ENCODE results near the gene MCMBP. TPM values are rescaled to one million over a fixed set of nuclear protein-coding genes. Genes with fewer than 3 reads are reported as not detected.
A peak's percentile ranks its signal among the peaks of the same experiment; 100 is the strongest.
"Not testable (repeated sequence)": the region's sequence is repeated elsewhere in the genome, so short reads cannot be mapped to it uniquely, and the experiment has no call there.

MCMBP gene
- polyA plus RNA-seq, 4 donors, result 59.6 to 69.3 (median 66.7) TPM

DNA sequence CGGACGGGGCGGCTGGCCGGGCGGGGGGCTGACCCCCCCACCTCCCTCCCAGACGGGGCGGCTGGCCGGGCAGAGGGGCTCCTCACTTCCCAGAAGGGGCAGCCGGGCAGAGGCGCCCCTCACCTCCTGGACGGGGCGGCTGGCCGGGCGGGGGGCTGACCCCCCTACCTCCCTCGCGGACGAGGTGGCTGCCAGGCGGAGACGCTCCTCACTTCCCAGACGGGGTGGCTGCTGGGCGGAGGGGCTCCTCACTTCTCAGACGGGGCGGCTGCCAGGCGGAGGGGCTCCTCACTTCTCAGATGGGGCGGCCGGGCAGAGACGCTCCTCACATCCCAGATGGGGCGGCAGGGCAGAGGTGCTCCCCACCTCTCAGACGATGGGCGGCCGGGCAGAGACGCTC, 77.5 kb downstream of the MCMBP start:
- DNase-seq (ENCODE audit: low read depth in 4 of 4, low spot score in 3 of 4), result not testable (repeated sequence)

DNA sequence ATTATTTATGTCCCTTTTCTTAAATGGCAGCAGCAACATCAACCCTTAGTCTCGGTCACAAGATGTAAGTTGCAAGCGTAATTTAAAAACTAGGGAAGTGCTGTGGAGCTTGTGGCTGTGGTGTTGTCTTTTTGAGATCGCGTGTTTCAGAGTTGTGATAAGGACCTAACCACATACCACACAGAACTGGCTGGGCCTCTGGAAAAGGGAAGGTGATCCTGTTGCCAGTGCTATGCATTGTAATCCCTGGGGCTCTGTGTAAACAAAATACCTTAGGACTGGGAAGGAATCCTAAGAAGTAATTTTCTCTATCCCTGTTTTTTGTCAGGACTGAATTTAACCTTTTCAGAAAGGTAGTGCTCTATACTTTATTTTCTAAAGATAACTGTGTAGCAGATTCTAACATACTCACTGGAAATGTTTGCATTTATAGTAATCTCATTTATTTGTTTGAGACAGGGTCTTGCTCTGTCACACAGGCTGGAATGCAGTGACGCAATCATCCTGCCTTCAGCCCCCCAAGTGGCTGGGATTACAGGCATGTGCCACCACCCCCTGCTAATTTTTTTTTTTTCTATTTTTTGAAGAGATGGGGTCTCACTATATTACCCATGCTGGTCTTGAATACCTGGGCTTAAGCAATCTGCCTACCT, 86.4 kb downstream of the MCMBP start:
- peak in 3 of 4 donors; percentile 3 to 34 (median 14) for DNase-seq (ENCODE audit: low read depth in 4 of 4, low spot score in 3 of 4)

DNA sequence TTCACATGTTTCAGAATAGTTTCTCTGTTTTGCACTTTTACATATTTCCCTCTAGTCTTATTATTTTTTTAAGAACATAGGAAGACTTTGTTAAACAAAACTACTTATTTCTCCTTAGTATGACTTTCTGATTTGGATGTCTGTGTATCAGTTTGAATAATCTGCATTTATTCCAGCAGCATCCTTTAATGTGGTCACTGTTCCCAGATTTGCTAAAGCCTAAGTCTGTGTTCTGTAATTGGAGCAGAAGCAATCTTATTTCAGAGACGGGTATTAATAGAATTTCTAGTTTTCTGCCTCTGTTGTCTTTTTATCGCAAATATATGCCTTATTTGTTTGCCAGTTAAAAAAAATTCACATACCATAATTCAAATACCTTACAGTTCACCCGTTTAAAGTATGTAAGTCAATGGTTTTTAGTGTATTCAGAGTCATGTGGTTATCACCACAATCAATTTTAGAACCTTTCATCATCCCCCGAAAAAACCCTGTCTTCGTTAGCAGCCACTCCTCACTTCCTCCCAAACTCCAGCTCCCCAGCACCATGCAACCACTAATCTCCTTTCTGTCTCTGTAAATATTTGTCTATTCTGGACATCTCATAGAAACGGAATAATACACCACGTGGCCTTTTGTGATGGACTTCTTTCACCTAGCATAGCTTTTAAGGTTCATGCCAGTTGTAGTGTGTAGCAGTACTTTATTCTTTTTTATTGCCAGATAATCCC, 88.1 kb downstream of the MCMBP start:
- no peak for DNase-seq (ENCODE audit: low read depth in 4 of 4, low spot score in 3 of 4)

DNA sequence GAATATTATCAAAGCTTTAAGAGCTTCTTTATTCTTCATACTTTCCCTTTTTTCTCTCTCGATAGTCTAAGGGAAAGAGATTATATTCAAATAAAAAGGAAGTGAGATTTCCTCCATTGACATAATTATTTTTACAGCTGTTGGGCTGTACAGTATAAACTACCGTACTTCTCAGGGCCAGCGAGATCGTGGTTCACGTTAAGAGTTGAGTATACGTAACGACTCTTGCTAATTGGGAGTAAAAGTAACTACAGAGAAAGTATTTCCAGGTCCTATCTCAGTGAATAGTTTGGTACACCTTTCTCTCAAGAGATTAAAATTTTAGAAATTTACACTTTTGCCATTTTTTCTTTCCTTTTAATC, 89.0 kb downstream of the MCMBP start:
- DNase-seq (ENCODE audit: low read depth in 4 of 4, low spot score in 3 of 4), result no peak

DNA sequence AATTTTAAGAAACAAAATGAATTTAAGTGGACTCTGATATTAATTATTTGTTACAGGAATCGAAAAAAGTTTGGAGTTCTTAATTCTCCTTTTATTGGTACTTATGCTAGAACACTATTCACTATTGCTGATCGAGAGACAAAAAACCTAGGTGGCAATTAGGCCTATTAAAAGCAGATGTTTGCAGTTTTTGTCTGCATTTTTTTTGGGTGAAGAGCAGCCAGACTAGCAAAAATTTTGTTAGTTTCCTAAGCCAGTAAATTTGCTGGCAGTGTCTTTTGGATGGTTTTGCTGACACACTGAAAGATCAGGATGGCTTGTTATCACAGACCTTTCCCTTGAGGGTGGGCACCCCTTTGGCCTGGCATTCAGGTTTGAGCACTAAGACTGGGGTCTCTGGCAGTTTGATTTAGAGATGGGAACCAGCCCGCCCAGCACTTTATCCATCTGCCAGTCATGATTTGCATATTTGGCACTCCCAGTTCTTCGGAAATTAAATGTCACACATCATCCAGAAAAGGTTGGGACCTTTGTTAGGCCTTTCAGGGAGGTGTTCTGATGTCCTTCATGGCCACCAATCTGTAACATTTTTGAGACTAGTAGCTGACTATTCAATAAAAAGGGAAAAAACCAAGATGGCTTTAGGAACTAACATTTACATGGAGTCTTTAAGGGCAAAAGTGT, 89.5 kb downstream of the MCMBP start:
- DNase-seq (ENCODE audit: low read depth in 4 of 4, low spot score in 3 of 4), result no peak

DNA sequence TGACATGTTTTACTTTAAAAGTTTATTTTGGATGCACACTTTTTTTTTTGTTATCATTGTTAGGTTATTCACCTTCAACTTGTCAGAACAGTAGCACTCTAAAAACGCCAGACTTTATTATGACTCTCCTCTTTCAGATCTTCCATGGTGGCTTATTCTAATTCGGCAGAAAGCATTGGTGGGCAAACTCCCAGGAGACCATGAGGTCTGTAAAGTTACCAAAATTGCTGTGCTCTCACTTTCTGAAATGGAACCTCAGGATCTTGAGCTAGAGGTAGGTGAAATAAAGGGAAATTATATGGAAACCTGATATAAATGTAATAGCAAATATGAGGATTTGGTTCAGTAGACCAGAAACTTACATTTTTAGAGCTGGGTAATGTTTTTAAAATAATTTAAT, 91.1 kb downstream of the MCMBP start:
- no peak for DNase-seq (ENCODE audit: low read depth in 4 of 4, low spot score in 3 of 4)

DNA sequence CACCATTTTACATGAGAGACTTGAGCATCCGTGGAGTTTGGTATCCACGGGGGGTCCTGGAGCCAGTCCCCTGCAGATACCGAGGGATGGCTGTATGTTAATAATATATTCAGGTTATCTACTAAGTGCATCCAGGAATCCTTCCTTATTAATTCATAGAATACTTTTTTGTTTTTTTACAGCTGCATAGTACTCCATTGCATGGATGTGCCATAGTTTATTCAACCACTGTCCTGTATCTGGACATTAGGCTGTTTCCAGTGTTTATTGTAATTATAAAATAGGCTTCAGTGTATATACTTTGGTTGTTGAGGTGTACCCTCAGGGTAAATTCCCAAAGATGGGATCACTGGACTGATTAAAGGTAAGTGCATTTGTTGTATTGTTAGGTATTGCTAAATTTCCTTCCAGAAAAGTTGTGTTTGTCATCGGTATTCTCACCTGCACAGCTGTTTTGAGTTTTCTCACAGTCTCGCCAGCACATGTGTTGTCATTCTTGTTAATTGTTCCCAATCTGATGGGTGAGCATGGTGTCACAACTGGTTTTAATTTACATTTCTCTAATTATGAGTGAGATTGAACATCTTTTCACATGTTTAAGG, 91.7 kb downstream of the MCMBP start:
- DNase-seq (ENCODE audit: low read depth in 4 of 4, low spot score in 3 of 4), result no peak

Other genes starting within 250 kb of the MCMBP start
- gene BAG3, start 221.5 kb downstream of the MCMBP start, polyA plus RNA-seq (ENCODE audit: insufficient read length in 4 of 4), result 10 to 100 TPM; 29.4 to 36.0 (median 30.9) TPM
- gene INPP5F, start 146.8 kb downstream of the MCMBP start, polyA plus RNA-seq (ENCODE audit: insufficient read length in 4 of 4), result 10 to 100 TPM; 49.2 to 59.1 (median 58.1) TPM
- gene SEC23IP, start 19.9 kb upstream of the MCMBP start, polyA plus RNA-seq (ENCODE audit: insufficient read length in 4 of 4), result 10 to 100 TPM; 65.4 to 75.8 (median 71.8) TPM

Data from right renal pelvis (tissue), 4 donors.